GM19467 (cell line): ENCODE results near the gene PITHD1.
"Not testable (repeated sequence)": the region's sequence is repeated elsewhere in the genome, so short reads cannot be mapped to it uniquely, and the experiment has no call there.

Experiments
- ATAC-seq: cut with Tn5 transposase; IDR thresholded peaks from one replicate; pipeline ENCODE4 v1.9.1; 2021; ENCODE audit warnings: mild to moderate bottlenecking, moderate library complexity; ENCODE audit not compliant: unreplicated experiment

PITHD1 gene

DNA sequence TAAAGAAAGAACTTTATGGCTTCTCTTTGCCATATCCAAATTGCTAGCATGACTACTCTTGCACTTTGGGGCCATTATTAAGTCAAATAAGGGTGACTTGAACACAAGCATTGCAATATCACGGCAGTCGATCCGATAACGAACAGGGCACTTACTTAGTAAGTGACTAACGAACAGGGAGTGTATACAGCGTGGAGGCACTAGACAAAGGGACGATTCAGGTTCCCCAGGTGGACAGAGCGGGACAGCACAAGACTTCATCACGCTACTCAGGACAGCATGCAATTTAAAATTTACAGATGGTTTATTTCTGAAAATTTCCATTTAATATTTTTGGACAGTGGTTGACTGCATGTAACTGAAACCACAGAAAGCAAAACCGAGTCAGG is 5.4 kb upstream of the PITHD1 start:
- no peak for ATAC-seq

DNA sequence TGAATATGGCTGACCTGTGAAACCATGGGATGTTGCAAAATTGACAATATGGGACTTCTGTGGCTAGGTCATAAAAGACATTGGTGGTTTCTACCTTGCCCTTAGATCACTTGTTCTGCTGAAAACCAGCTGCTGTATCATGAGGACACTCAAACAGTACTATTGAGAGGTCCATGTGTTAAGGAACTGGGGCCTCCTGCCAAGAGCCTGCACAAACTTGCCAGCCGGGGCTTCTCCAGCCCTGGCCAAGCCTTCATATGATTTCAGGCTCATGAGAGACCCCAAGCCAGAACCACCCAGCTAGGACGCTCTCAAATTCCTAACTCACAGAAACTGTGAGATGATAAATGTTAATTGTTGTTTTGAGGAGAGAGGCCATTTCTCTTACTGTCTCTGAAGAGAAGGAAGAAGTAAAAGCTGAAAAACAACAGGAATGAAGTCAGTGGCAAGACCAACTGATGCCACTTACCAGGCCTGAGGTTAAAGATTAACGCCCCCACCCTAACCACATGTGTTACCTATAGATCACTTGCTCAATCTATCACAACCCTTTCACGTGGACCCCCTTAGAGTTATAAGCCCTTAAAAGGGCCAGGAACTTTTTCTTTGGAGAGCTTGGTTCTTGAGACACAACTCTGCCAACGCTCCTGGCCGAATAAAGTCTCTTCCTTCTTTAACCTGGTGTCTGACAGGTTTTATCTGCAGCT is 3.9 kb upstream of the PITHD1 start:
- ATAC-seq: no peak

DNA sequence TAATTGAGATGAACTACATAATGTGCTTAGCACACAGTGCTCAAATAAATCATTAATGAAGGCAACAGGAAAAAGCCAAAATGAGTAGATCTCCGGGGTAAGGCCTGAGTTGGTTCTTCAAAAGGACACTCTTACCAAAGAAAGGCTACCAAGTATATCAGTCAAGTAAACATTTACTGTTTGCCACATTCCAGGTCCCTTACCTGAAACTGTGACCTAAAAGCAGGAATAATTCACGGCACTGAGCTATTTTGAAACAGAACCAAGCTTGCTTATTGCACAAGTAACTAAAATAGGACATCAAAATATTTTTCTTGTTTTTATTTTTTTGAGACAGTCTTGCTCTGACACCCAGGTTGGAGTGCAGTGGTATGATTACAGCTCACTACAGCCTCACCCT is 2.0 kb upstream of the PITHD1 start:
- ATAC-seq: no peak

DNA sequence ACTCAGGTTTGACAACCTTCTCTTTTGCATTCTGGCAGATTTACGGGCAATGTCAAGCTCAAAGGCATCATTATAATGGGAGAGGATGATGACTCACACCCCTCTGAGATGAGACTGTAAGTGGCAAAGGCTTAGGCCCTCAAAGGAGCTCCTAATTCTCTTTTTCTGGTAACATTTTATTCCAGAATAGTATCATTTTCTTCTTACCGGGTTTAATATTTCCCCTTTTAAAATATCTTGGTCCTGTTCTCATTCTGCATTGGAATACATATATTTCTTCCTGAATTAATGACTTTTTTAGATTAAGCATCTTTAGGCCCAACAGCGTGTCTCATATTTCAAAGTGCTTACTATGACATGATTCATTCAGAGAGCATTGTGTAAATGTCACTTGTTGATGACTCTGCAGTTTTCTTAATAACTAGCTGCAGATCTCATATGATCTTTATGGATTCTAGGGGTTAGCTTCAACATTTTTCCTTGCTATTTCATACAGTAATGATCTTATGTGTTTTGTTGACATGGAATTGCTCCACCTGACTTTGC is 1.7 kb downstream of the PITHD1 start:
- no peak for ATAC-seq

DNA sequence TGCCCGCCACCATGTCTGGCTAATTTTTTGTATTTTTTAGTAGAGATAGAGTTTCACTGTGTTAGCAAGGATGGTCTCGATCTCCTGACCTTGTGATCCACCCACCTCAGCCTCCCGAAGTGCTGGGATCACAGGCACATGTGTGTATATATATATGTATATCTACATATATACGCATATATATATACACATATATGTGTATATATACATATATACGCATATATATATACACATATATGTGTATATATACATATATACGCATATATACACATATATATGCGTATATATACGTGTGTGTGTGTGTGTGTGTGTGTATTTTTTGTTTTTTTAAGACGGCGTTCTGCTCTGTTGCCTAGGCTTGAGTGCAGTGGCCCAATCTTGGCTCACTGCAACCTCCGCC is 4.9 kb downstream of the PITHD1 start:
- not testable (repeated sequence) for ATAC-seq

DNA sequence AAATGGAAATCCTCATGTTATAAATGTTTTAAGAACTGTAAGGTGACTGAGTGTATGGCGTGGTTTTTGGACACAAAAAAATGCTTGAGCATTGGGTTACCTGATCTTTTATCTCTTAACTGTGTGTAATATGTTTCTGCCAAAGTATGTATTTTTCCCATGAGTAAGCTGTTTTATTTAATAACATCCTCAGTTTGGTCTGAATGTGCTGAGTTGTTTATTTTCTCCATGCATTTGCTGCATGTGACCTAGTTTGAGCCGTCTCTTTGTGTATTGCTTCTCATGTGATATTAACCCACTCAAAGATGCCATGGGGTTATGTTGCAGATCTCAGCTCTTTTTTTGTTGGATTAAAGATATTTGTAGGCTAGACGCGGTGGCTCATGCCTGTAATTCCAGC is 6.6 kb downstream of the PITHD1 start:
- ATAC-seq: no peak

DNA sequence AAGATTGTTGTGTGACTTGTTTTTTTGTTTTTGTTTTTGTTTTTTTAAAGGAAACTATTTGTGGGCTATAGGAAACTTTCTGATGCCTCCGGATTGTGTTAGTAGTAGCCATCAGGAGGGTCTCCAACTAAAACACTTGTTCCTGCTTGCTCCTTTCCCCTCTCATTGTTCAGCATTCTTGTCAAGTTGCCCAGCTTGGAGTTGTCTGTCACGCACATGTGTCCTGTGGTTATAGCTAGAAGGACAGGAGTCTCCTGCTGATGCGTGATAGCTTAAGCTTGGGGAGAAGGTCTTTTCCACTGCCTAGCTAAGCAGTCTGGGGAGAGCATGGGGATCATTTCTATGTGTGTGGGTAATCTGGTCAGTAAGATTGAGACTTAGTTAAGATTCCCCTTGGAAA is 9.5 kb downstream of the PITHD1 start:
- no peak for ATAC-seq

DNA sequence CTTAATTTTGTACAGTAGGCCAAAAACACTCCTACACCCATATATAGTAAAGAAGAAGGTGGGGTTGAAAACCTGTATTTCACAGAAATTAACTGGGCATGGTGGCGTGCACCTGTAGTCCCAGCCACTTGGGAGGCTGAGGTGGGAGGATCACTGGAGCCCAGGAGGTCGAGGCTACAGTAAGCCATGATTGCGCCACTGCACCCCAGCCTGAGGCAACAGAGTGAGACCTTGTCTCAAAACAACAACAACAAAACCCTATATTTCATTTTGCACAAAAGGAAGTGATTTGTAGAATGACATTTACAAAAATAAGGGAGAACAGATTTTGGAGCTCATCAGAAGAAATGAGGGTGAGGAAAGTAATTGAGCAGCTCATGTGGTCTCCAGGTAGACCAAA is 10.5 kb downstream of the PITHD1 start:
- ATAC-seq: no peak

DNA sequence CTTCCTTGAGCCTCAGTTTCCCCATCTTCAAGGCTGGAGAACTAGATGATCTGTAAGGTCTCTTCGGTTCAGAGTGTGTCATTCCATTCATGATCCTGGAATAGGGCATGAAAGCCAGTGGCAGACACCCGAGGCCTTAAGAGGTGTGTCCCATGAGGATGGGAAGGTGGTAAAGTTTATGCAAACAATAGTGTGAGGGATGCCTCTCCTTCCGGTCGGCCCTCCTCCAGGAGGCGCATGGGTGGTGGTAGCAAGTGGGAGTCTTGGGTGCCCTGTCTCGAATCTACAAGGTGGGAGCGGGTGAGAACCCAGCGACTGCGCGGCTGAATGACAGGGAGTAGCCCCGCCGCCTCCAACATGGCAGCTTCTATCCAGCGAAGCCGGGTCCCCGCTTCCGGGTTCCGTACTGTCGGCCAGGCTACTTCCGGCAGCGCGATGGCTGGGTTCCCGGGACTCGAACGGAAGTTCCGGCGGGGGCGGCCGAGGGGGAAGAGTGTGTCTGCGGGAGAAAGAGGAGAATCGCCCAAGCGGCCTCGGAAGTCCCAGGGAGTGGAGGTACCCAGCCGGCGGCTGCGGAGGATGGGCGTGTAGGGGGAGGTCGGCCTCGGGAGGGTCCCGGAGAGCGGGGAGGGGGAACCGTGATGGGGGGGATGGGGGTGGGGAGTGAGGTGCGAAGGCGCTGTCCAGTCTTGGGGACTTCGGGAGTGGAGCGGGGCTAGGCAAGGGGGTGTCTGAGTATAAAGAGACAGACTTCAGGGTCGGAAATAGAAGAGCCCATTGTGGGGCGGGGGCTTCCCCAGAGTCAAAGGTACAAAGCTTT is 12.7 kb downstream of the PITHD1 start, which contains the start of gene LYPLA2:
Gene LYPLA2, plus strand, starts transcription at position 450 of the 820 bp plus-strand sequence. CDS start 1,538 bp downstream, outside the sequence.
- peak; percentile 74 for ATAC-seq

DNA sequence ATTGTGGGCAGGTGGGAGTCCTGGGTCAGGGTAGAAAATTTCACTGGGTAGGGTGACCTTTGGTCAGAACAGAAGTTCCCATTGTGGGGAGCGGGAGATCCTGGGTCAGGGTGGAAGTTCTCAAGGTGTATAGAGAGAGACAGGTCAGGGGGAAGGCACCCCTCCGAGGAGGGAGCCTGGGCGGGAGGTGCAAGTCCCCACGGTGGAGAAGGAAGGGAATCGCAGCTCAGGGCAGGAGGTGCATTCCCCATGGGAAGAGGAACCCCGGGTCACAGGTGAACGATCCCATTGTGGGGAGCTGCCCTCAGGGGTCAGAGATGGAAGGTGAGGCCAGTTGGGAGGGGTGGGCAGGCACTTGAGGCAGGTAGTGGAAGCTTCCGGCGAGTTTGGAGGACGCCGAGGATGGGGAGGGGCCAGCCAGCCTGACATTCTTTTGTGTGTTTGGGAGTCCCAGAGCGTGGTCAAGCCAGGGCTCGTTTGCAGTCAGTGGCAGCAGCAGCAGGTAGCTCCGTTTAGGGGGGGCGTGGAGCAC is 13.4 kb downstream of the PITHD1 start:
- ATAC-seq: no peak

DNA sequence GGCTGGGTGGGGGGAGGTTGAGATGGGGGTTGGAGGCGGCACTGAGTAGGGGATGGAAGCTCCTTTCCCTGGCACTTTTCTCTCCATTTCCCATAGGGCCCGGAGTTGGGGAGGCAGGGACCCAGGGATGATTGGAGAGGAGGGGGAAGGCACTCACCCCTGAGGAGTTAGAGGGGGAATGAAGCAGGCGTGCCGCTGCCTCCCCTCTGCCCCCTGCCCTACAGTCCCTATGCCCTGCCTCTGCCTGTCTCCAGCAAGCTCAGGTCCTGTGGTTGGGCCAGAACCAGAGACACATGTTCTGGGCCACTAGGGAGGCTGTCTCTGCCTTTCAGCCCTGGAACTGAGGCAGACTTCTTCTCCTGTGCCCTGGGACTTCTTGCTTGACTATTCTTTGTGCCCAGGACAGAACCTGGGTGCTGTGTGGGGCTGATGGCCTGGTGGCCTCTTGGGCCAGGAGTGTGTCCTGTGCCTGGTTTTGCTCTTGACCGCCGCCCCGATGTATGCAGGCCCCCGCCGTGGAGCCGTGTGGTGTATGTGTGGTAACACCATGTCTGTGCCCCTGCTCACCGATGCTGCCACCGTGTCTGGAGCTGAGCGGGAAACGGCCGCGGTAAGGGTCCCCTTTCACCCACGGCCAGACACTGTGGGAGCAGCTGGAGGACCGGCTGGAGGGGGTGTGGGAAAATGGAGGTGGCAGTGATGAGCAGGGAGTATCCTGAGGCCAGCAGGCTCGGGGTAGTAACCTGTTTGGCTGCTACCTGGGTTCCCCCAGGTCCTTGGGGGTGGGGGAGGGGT is 14.1 kb downstream of the PITHD1 start:
- ATAC-seq: no peak

DNA sequence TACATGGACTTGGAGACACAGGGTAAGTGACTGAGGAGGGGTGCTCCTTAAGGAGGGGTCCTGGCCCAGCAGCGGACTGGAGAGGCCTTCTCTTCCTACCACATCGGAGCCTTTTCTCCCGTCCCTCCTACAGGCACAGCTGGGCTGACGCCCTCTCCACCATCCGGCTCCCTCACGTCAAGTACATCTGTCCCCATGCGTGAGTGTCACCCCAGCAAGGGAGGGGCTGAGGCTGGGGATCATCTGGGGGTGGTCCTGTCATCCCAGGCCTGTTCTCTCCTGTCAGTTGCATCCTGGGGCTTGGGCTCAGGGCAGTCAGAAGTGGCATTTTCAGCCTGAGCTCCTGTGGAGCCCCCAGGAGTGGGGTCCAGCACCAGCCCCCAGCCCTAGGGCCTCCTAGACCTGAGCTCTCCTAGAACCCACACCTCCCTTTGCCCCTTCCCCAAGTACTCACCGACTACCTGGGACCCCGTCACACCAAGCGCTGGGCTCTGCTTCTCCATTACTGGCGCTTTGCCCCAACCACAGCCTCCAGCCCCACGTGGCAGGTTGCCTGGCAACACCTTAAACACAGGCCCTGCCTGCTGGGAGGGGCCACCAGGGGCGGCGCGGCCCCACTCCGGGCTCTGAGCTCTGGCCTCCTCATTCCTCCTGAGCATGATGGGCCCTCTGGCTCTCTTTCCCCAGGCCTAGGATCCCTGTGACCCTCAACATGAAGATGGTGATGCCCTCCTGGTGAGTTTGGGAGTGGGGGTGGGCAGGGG is 15.0 kb downstream of the PITHD1 start:
- no peak for ATAC-seq

DNA sequence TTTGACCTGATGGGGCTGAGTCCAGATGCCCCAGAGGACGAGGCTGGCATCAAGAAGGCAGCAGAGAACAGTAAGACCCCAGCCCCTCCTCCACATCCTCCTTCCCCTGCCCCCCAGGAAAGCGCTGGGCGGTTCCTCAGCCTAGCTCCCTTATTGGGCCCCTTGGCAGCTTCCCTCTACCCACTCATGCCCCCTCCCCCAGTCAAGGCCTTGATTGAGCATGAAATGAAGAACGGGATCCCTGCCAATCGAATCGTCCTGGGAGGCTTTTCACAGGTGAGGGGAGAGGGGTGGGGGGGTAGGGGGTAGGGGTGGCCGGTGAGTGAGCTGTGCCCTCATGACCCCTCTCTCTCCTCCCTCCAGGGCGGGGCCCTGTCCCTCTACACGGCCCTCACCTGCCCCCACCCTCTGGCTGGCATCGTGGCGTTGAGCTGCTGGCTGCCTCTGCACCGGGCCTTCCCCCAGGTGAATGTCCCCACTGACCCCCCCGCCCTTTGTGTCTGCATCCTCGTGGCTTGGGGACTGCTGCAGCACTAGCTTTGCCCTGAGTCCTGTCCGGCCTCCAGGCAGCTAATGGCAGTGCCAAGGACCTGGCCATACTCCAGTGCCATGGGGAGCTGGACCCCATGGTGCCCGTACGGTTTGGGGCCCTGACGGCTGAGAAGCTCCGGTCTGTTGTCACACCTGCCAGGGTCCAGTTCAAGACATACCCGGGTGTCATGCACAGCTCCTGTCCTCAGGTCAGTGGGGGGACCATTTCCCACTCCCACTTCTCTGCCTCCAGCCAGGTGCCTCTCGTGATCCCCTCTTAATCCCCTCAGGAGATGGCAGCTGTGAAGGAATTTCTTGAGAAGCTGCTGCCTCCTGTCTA is 15.9 kb downstream of the PITHD1 start:
- no peak for ATAC-seq

DNA sequence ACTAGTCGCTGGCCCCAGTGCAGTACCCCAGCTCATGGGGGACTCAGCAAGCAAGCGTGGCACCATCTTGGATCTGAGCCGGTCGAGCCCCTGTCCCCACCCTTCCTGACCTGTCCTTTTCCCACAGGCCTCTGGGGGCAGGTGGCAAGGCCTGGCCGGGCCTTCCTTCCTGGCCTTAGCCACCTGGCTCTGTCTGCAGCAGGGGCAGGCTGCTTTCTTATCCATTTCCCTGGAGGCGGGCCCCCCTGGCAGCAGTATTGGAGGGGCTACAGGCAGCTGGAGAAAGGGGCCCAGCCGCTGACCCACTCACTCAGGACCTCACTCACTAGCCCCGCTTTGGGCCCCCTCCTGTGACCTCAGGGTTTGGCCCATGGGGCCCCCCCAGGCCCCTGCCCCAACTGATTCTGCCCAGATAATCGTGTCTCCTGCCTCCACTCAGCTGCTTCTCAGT is 16.5 kb downstream of the PITHD1 start:
- not testable (repeated sequence) for ATAC-seq

DNA sequence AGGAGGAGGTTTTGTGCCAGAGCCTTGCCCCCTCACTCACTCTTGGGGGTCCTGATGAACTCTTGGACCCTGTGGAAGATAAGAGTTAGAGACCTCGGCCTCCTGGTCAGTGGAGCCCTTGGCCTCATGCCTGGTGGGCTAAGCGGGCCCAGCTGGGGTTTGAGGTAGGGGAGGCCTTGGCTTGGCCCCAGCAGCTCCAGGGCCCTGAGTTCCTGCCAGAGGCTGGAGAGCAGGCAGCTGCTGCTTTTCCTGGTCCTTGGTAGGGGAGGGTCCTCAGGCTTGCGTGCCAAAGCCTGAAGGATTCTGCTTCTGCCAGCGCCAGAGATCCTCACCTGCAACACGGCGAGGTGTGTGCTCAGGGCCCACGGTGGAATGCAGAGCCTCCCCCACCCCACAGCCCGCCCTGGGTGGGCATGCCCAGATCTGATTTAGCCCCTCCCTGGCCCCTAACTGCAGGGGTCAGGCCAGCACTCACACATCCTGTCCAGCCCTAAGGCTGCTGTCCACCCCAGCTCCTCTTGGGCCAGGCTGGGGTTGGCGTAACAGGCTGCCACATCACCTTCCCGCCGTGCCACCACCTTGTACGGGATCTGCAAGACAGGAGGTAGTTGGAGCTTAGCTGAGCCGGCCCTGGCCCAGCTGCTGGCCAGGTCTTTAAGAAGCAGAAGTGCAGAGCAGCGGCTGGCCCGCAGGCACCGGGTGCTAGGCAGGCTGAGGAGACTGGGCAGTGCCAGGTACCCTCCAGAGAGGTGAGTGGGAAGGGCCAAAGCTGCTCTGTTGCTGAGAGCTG is 17.7 kb downstream of the PITHD1 start:
- no peak for ATAC-seq

DNA sequence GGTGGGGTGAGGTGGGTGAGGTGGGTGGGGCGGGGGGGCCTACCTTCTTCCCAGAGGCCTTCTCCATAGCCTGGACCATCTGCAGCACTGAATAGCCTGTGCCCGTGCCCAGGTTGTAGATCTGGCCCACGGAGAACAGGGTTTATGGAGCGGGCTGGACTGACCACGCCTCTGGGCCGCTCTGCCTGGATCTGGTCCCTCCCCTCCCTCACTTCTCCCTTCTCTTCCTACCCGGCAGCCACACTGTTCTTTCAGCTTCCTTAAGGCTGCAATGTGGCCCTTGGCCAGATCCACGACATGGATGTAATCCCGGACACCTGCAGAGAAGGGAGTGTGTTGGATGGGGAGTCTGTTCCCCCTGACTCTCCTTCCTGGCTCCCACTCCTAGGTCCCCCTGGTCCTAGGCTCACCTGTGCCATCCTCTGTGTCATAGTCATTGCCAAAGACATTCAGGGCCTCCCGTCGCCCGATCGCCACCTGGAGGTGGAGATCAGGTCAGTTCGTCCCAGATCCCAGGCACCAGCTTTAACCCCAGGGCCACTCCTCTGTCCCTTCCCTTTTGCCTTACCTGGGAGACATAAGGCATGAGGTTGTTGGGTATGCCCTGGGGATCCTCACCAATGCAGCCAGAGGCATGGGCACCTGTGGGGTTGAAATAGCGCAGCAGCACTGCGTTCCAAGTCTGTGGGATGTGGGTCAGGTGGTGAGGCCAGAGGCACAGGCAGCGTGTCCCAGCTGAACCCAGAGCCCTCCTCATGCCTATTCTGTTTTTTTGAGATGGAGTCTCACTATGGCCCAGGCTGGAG is 18.5 kb downstream of the PITHD1 start:
- ATAC-seq: no peak
